HepG2 (cell line): ENCODE data around the gene CALML5. TPM values are rescaled to one million over a fixed set of nuclear protein-coding genes. Genes with fewer than 3 reads are reported as not detected.

Experiments used
- ATAC-seq: fragments of 200-7000 bp; cut with Tn5 transposase; 3 replicates; pipeline ENCODE4 v1.9.1; 2020; ENCODE audit warnings: mild to moderate bottlenecking, moderate library complexity
- BruUV-seq: library from RNA; stranded (reverse); fragments of 400-500 nt; replicated peaks from 2 replicates; lab custom pipeline; 2021; lab: Mats Ljungman, UMichigan
- CTCF ChIA-PET: fragments of 300-600 bp; formaldehyde crosslinking; extraction: SDS; loops from one replicate; lab custom pipeline; 2021; ENCODE audit warnings: low total read pairs, inconsistent platforms, low intra/inter-chr PET ratio; lab: Yijun Ruan, JAX
- POLR2A ChIA-PET: fragments of 350-600 bp; sonication (Branson Sonifier 250); formaldehyde crosslinking; loops from one replicate; lab custom pipeline; 2020; ENCODE audit warnings: antibody characterized with exemption, inconsistent platforms; lab: Yijun Ruan, JAX
- DNase-seq: peaks from one replicate; pipeline ENCODE4 v3.0.0-alpha.2; 2015; ENCODE audit warnings: low spot score
- FAIRE-seq: peaks from 3 replicates; lab custom pipeline; 2011; peaks lifted over from hg19 to GRCh38; lab: Jason Lieb, UNC
- H2AFZ ChIP-seq: one replicate; pipeline ENCODE4 v1.6.1; 2011; ENCODE audit warnings: low read length, inconsistent platforms
- H3K27ac ChIP-seq: fragments of 300-600 bp; 3 replicates; pipeline ENCODE4 v1.8.0; 2011; ENCODE audit warnings: mixed run types, mild to moderate bottlenecking, mixed read lengths, low read length, inconsistent platforms; ENCODE audit not compliant: insufficient read depth; ENCODE audit errors: extremely low read length
- H3K27me3 ChIP-seq, 2 experiments: fragments of 200-600 bp in 1 of 2; 2 replicates in 1 of 2; 3 replicates in 1 of 2; pipeline versions ENCODE4 v1.6.0 to v1.8.0; 2011; ENCODE audit warnings: low read length in 2 of 2, mild to moderate bottlenecking in 2 of 2, moderate library complexity in 2 of 2, inconsistent platforms in 1 of 2; ENCODE audit not compliant: insufficient read depth in 2 of 2, control insufficient read depth in 1 of 2
- H3K36me3 ChIP-seq, 2 experiments: fragments of 200-600 bp in 1 of 2; replicated peaks in 1 of 2; 2 replicates in 1 of 2; 3 replicates in 1 of 2; pipeline versions ENCODE4 v1.5.1 to v1.8.0; 2011; ENCODE audit warnings: low read length in 2 of 2, inconsistent platforms in 1 of 2; ENCODE audit not compliant: insufficient read depth in 2 of 2, control insufficient read depth in 1 of 2
- H3K4me1 ChIP-seq: 2 replicates; pipeline ENCODE4 v1.5.1; 2012; ENCODE audit warnings: low read length, inconsistent platforms; ENCODE audit not compliant: insufficient read depth
- H3K4me2 ChIP-seq: 2 replicates; pipeline ENCODE4 v1.6.0; 2011; ENCODE audit warnings: low read depth, low read length, inconsistent platforms
- H3K4me3 ChIP-seq, 3 experiments: fragments of 200-600 bp in 1 of 3; sonication (generic), shearing (Covaris generic) in 1 of 3; replicated peaks in 1 of 3; 2 replicates each; pipeline ENCODE4 v1.5.1; 2011 to 2016; ENCODE audit warnings: low read length in 3 of 3, inconsistent platforms in 2 of 3, low read depth in 2 of 3, mild to moderate bottlenecking in 2 of 3, control low read depth in 1 of 3, mixed read lengths in 1 of 3; ENCODE audit not compliant: insufficient read depth in 1 of 3
- H3K79me2 ChIP-seq: one replicate; pipeline ENCODE4 v1.6.1; 2011; ENCODE audit warnings: low read length, inconsistent platforms; ENCODE audit not compliant: insufficient read depth
- H3K9ac ChIP-seq: 2 replicates; pipeline ENCODE4 v1.6.0; 2011; ENCODE audit warnings: mild to moderate bottlenecking, low read depth, low read length, inconsistent platforms; ENCODE audit not compliant: insufficient read depth
- H3K9me3 ChIP-seq: 2 replicates; pipeline ENCODE4 v1.5.1; 2012; ENCODE audit warnings: mild to moderate bottlenecking, low read length
- H4K20me1 ChIP-seq: 2 replicates; pipeline ENCODE4 v1.6.0; 2011; ENCODE audit warnings: inconsistent platforms, mild to moderate bottlenecking, low read length, moderate library complexity; ENCODE audit not compliant: insufficient read depth
- HNRNPUL1 ChIP-seq: fragments of 200-400 bp; formaldehyde crosslinking; IDR thresholded peaks from 2 replicates; pipeline ENCODE4 v1.6.1; 2017; ENCODE audit warnings: low read depth, mild to moderate bottlenecking, low read length, moderate library complexity
- HOXA9 ChIP-seq: sonication (generic); formaldehyde crosslinking; IDR thresholded peaks from 2 replicates; pipeline ENCODE4 v1.8.1; 2022; ENCODE audit warnings: missing genetic modification reagents, mild to moderate bottlenecking, moderate library complexity, borderline replicate concordance
- IKZF1 ChIP-seq: fragments of 450-650 bp; IDR thresholded peaks from 2 replicates; pipeline ENCODE4 v1.7.1; 2016
- MED1 ChIP-seq: sonication (generic); formaldehyde crosslinking; IDR thresholded peaks from 2 replicates; pipeline ENCODE4 v1.4.0; 2020; ENCODE audit warnings: missing genetic modification reagents
- MIER3 ChIP-seq: IDR thresholded peaks from 2 replicates; pipeline ENCODE4 v1.6.1; 2016; ENCODE audit warnings: missing compliant biosample characterization, borderline replicate concordance
- MYNN ChIP-seq: sonication (generic); formaldehyde crosslinking; IDR thresholded peaks from 2 replicates; pipeline ENCODE4 v1.4.0; 2020; ENCODE audit warnings: mild to moderate bottlenecking, low read depth, missing genetic modification reagents
- NPAS2 ChIP-seq: sonication (generic); formaldehyde crosslinking; IDR thresholded peaks from 2 replicates; pipeline ENCODE4 v1.8.0; 2022; ENCODE audit warnings: mild to moderate bottlenecking, missing genetic modification reagents, borderline replicate concordance
- SETDB1 ChIP-seq: sonication (generic); formaldehyde crosslinking; IDR thresholded peaks from 2 replicates; pipeline ENCODE4 v1.5.1; 2020; ENCODE audit warnings: missing genetic modification reagents, mild to moderate bottlenecking, borderline replicate concordance
- SOX6 ChIP-seq, 2 experiments: fragments of 450-650 bp in 1 of 2; sonication (generic) in 1 of 2; formaldehyde crosslinking in 1 of 2; IDR thresholded peaks; 2 replicates each; pipeline versions ENCODE4 v1.4.0 to v1.6.1; 2017 to 2020; ENCODE audit warnings: antibody characterized with exemption in 1 of 2, mild to moderate bottlenecking in 1 of 2, missing genetic modification reagents in 1 of 2
- TBX2 ChIP-seq: sonication (generic); formaldehyde crosslinking; IDR thresholded peaks from 2 replicates; pipeline ENCODE4 v1.5.0; 2020; ENCODE audit warnings: missing genetic modification reagents, mild to moderate bottlenecking, borderline replicate concordance
- TFDP2 ChIP-seq: sonication (generic); formaldehyde crosslinking; IDR thresholded peaks from 2 replicates; pipeline ENCODE4 v1.4.0; 2020; ENCODE audit warnings: missing genetic modification reagents
- USF2 ChIP-seq, 2 experiments: sonication (generic) in 1 of 2; formaldehyde crosslinking in 1 of 2; IDR thresholded peaks; 2 replicates each; pipeline versions ENCODE4 v1.5.1 to v1.6.1; 2011 to 2020; ENCODE audit warnings: borderline replicate concordance in 1 of 2, low read depth in 1 of 2, low read length in 1 of 2, mild to moderate bottlenecking in 1 of 2, missing genetic modification reagents in 1 of 2, moderate library complexity in 1 of 2
- ZFP90 ChIP-seq: sonication (generic); formaldehyde crosslinking; IDR thresholded peaks from 2 replicates; pipeline ENCODE4 v1.8.0; 2022; ENCODE audit warnings: missing genetic modification reagents, mild to moderate bottlenecking, inconsistent platforms, borderline replicate concordance
- ZNF230 ChIP-seq: sonication (generic); formaldehyde crosslinking; IDR thresholded peaks from 2 replicates; pipeline ENCODE4 v1.4.0; 2020; ENCODE audit warnings: mild to moderate bottlenecking, missing genetic modification reagents
- ZNF446 ChIP-seq: sonication (generic); formaldehyde crosslinking; IDR thresholded peaks from 2 replicates; pipeline ENCODE4 v1.5.0; 2020; ENCODE audit warnings: mild to moderate bottlenecking, missing genetic modification reagents
- ZNF460 ChIP-seq: sonication (generic); formaldehyde crosslinking; IDR thresholded peaks from 2 replicates; pipeline ENCODE4 v1.5.1; 2020; ENCODE audit warnings: missing genetic modification reagents, mild to moderate bottlenecking, borderline replicate concordance
- WGBS: methylation state at CpG from one replicate; pipeline ENCODE4 v1.1.6; 2017; ENCODE audit warnings: low lambda C conversion rate; 5-methylcytosine and 5-hydroxymethylcytosine counted together
- in situ Hi-C: cut with HindIII; loops from 2 replicates; pipeline ENCODE4 v1.10.0; 2017; ENCODE audit warnings: low pct_unique_long_range_greater_than_20kb; ENCODE audit not compliant: extremely low pct_ligation_motif_present
- intact Hi-C: fragments of 100-400 bp; cut with micrococcal nuclease; formaldehyde crosslinking; loops from one replicate; pipeline ENCODE4 v1.10.0; 2022; ENCODE audit not compliant: unreplicated experiment
- polyA plus RNA-seq, 8 experiments: library from polyadenylated mRNA; depleted of rRNA in 3 of 8; stranded (reverse) in 7 of 8; unstranded in 1 of 8; fragments of >200 nt; fragmentation: Illumina TruSeq in 4 of 8; extraction: Trizol in 4 of 8; gene quantifications; 2 replicates each; pipeline versions ENCODE4 v1.2.1 to v1.2.3, GENCODE V29; 2011 to 2016; ENCODE audit warnings: low read depth in 4 of 8, missing spikeins in 1 of 8, mixed read lengths in 1 of 8; ENCODE audit not compliant: insufficient read depth in 1 of 8
- total RNA-seq, 5 experiments: library from RNA; depleted of rRNA; stranded (reverse); fragments of >200 nt; fragmentation: Illumina TruSeq; extraction: Trizol; gene quantifications; 2 replicates each; pipeline ENCODE4 v1.2.3, GENCODE V29; 2016; ENCODE audit warnings: low read depth in 1 of 5

The CALML5 gene
- total and polyA plus RNA-seq, 2 of the 13 experiments (the other 11 are each of a cell fraction or from before 2014, with no cell fraction given), result not detected

GRCh38 chr10:5491477-5491876 lies 7.9 kb downstream of the CALML5 start:
- Histone ChIP-seq H3K27ac (no peak overlapping the region), H3K9me3 (peaks cover 11% of the 10 kb centered on the region; the same call in 1 of the 2 replicates), H3K36me3 (no peaks in the 10 kb centered on the region), H3K9ac (no peak overlapping the region), H4K20me1 (no peaks in the 10 kb centered on the region), H3K4me1 (peaks cover 70% of the 10 kb centered on the region), H3K4me2 (no peak overlapping the region), H3K79me2 (no peaks in the 10 kb centered on the region), H3K4me3 (no peak overlapping the region), H3K27me3 (peaks cover 0 to 17% of the 10 kb centered on the region in 2 experiments; a peak in 3 of 5 replicates), H2AFZ (no peak overlapping the region)
- in situ Hi-C loops (no loop called here), intact Hi-C loops (no loop called here)
- ChIA-PET CTCF (no interaction called here), POLR2A (no interaction called here)
- ATAC-seq (no peak), FAIRE-seq (no peak), DNase-seq (no peak)
- no TSS peak for BruUV-seq
- 44% methylated on average over 1 of the region's 7 CpGs for WGBS
- TF ChIP-seq ZFP90, result no peak
- no peak for TF ChIP-seq TBX2
- TF ChIP-seq MYNN (CRISPR knock-in tag), result no peak
- TF ChIP-seq MED1, result no peak
- no peak for TF ChIP-seq HOXA9
- no peak for TF ChIP-seq ZNF446 (CRISPR knock-in tag)
- no peak for TF ChIP-seq IKZF1
- no peak for TF ChIP-seq SOX6 (IDR thresholded peaks at IDR 0.05)
- TF ChIP-seq SOX6 (CRISPR knock-in tag; IDR thresholded peaks at IDR 0.05), result no peak
- no peak for TF ChIP-seq MIER3 (CRISPR knock-in tag)
- TF ChIP-seq ZNF460, result no peak
- TF ChIP-seq NPAS2 (CRISPR knock-in tag), result no peak
- TF ChIP-seq SETDB1, result no peak
- TF ChIP-seq TFDP2 (CRISPR knock-in tag), result no peak
- no peak for TF ChIP-seq HNRNPUL1
- TF ChIP-seq USF2 (IDR thresholded peaks at IDR 0.05; ENCODE audit: low read depth, low read length), result no peak
- TF ChIP-seq USF2 (CRISPR knock-in tag; IDR thresholded peaks at IDR 0.05; ENCODE audit: borderline replicate concordance), result no peak
- no peak for TF ChIP-seq ZNF230
